ENCODE measurements around the gene LAIR2.

DNA sequence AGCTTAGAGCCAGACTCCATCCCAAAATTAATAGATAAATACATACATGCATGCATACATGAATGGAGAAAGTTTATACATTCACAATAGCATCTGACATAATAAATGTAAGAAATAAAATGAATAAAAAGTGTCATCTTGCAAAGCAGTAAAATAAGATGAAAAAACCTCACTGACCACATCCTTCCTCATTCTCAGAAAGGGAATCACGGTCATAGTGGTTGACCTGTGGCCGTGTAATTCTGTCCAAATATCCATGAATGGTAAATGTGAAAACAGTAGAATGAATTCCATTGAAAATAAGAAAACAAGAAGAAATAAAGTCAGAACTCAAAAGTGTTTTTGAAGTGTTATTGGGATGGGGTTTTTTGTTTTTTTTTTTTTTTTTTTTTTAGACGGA is 19.7 kb upstream of the LAIR2 start:
- TF ChIP-seq, protein P1, sequence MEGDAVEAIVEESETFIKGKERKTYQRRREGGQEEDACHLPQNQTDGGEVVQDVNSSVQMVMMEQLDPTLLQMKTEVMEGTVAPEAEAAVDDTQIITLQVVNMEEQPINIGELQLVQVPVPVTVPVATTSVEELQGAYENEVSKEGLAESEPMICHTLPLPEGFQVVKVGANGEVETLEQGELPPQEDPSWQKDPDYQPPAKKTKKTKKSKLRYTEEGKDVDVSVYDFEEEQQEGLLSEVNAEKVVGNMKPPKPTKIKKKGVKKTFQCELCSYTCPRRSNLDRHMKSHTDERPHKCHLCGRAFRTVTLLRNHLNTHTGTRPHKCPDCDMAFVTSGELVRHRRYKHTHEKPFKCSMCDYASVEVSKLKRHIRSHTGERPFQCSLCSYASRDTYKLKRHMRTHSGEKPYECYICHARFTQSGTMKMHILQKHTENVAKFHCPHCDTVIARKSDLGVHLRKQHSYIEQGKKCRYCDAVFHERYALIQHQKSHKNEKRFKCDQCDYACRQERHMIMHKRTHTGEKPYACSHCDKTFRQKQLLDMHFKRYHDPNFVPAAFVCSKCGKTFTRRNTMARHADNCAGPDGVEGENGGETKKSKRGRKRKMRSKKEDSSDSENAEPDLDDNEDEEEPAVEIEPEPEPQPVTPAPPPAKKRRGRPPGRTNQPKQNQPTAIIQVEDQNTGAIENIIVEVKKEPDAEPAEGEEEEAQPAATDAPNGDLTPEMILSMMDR (IDR thresholded peaks at IDR 0.05; ENCODE audit: poor library complexity) = no peak
- TF ChIP-seq EZH2 (IDR thresholded peaks at IDR 0.05; ENCODE audit: borderline replicate concordance) = no peak
- TF ChIP-seq EZH2phosphoT487 (IDR thresholded peaks at IDR 0.05; ENCODE audit: low read depth, severe bottlenecking, unreplicated experiment) = no peak

Data from hepatocyte (in vitro differentiated cells).